A673 (cell line): ENCODE results near the gene PCDHGB6.

Experiments
- CTCF ChIP-seq: fragments of 300-800, 200-600 bp; sonication (generic); conservative IDR thresholded peaks from 2 replicates; pipeline ENCODE4 v1.5.1; 2017; ENCODE audit warnings: low read depth, mild to moderate bottlenecking, antibody characterized with exemption, low read length, moderate library complexity, mixed read lengths
- EZH2 ChIP-seq: fragments of 200-600 bp; sonication (generic); IDR thresholded peaks from 2 replicates; pipeline ENCODE4 v1.6.1; 2017; ENCODE audit warnings: borderline replicate concordance, low read depth, mild to moderate bottlenecking, mixed read lengths, antibody characterized with exemption, low read length; ENCODE audit not compliant: poor library complexity, severe bottlenecking

DNA sequence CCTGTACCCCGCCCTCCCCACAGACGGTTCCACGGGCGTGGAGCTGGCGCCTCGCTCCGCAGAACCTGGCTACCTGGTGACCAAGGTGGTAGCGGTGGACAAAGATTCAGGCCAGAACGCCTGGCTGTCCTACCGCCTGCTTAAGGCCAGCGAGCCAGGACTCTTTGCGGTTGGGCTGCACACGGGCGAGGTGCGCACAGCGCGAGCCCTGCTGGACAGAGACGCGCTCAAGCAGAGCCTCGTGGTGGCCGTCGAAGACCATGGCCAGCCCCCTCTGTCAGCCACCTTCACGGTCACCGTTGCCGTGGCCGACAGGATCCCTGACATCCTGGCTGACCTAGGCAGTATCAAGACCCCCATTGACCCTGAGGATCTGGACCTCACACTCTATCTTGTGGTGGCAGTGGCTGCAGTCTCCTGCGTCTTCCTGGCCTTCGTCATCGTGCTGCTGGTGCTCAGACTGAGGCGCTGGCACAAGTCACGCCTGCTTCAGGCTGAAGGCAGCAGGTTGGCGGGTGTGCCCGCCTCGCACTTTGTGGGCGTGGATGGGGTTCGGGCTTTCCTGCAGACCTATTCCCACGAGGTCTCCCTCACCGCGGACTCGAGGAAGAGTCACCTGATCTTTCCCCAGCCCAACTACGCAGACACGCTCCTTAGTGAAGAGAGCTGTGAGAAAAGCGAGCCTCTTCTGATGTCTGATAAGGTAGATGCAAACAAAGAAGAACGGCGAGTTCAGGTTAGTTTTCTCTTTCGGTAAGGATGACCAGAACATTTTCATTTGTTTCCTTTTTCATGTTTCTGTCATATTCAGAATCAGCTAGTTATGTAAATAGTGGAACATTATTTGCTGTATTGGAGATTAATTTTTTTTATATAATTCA is 41.6 kb upstream of the PCDHGB6 start:
- TF ChIP-seq CTCF (no peak), EZH2 (no peak)
